ENCODE measurements around the gene TAF5. TPM values are rescaled to one million over a fixed set of nuclear protein-coding genes. Genes with fewer than 3 reads are reported as not detected.
"Not testable (repeated sequence)": the region's sequence is repeated elsewhere in the genome, so short reads cannot be mapped to it uniquely, and the experiment has no call there.

Gene TAF5
- total RNA-seq, 4 donors from 2014 or later = 3.9 to 9.4 (median 7.0) TPM

DNA sequence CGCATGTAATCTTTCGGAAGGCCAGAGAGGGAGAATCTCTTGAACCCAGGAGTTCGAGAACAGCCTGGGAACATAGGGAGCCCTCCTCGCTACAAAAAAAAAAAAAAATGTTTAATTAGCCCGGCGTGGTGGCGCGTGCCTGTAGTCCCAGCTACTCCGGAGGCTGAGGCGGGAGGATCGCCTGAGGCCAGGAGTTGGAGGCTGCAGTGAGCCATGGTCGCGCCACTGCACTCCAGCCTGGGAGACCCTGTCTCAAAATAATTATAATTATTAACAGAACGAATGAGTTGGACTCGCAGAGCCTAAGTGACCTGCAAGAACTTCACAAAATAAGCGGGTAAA, 17.6 kb upstream of the TAF5 start:
- no peaks in the 10 kb centered on the region for H3K9me3 ChIP-seq
- WGBS, 2 donors = 52 to 56% methylated on average over 16 of the region's 16 CpGs
- peak overlapping the region; percentile 64 to 76 (median 70) for H3K4me3 ChIP-seq
- H3K27ac ChIP-seq = peak overlapping the region in 3 of 4 donors; percentile 79 to 89 (median 86)
- H3K4me1 ChIP-seq = peaks cover 0 to 20% (median 0%) of the 10 kb centered on the region in 4 donors
- H3K27me3 ChIP-seq = no peaks in the 10 kb centered on the region
- peaks cover 0 to 35% (median 10%) of the 10 kb centered on the region in 3 donors for H3K36me3 ChIP-seq
- no peak for DNase-seq (ENCODE audit: low spot score in 2 of 2)
- TF ChIP-seq EP300 (IDR thresholded peaks at IDR 0.05) (no peak), POLR2A (IDR thresholded peaks at IDR 0.05) (no peak)
- TF ChIP-seq, protein P1, sequence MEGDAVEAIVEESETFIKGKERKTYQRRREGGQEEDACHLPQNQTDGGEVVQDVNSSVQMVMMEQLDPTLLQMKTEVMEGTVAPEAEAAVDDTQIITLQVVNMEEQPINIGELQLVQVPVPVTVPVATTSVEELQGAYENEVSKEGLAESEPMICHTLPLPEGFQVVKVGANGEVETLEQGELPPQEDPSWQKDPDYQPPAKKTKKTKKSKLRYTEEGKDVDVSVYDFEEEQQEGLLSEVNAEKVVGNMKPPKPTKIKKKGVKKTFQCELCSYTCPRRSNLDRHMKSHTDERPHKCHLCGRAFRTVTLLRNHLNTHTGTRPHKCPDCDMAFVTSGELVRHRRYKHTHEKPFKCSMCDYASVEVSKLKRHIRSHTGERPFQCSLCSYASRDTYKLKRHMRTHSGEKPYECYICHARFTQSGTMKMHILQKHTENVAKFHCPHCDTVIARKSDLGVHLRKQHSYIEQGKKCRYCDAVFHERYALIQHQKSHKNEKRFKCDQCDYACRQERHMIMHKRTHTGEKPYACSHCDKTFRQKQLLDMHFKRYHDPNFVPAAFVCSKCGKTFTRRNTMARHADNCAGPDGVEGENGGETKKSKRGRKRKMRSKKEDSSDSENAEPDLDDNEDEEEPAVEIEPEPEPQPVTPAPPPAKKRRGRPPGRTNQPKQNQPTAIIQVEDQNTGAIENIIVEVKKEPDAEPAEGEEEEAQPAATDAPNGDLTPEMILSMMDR (IDR thresholded peaks at IDR 0.05) = no peak

DNA sequence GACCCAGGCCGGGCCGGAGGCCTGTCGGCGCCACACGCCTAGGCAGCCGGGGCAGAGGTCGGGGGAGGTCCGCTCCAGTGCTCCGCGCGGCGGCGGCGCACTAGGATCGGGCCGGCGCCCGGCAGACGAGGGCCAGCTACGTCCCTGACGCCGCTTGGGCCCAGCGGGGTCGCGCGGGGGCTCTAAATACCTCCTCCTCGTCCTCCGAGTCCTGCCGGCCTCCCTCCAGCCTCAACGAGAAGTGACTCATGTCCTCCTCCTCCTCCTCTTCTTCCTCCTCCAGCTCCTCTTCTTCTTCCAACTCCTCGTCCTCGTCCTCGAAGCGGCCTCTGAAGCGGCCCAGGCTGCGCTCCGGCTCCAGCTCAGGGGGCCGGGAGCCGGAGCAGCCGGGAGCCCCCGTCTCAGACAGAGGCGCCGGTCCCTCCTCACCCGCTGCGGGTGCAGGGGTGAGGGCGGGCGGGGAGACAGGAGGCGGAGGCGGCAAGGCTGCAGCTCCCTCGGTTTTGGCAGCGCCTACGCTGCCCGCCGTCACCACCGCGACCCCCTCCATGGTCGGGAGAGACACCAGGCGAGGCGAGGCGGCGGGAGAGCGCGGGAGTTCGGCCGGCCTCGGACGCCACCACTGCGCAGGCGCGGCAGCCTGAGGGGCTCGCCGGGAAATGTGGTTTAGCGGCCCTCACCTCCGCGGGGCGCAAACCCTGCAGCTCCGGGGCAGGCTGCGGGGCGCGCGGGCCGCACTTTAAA, 17.1 kb upstream of the TAF5 start, which contains the start of gene PCGF6:
TSS of gene PCGF6 (minus strand) at position 624 of the 744 bp plus-strand sequence. CDS start at position 550, 74 bp downstream.
- Histone ChIP-seq H3K27me3 (no peaks in the 10 kb centered on the region), H3K9me3 (no peaks in the 10 kb centered on the region), H3K4me1 (peaks cover 0 to 20% (median 0%) of the 10 kb centered on the region in 4 donors), H3K4me3 (peak within 1 kb of the TSS; percentile 64 to 76 (median 70)), H3K36me3 (peaks cover 0 to 30% (median 6%) of the 10 kb centered on the region in 3 donors), H3K27ac (peak within 1 kb of the TSS; percentile 9 to 89 (median 82))
- peak; percentile 42 to 44 for DNase-seq (ENCODE audit: low spot score in 2 of 2)
- TF ChIP-seq, protein P1 (IDR thresholded peaks at IDR 0.05) = no peak
- TF ChIP-seq EP300 (IDR thresholded peaks at IDR 0.05) = peak in 1 of 2 donors; percentile 30
- 0% methylated on average over 39 to 66 of the region's 82 CpGs for WGBS, 2 donors

DNA sequence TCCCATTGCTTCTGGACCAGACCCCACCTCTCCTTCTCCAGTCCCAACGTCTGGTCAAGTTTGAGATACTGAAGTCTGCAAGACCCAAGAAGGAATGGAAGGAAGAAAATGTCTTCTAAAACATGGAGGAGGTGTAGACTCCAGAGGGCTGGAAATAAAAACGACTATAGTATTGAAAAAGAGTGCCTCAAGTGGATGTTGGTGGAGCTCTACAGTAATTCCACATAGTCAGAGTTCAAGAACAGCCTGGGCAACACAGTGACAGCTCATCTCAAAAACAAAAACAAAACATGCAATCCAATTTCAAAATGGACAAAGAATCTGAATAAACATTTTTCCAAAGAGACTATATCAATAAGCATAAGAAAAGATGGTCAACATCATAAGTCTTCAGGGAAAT, 14.5 kb upstream of the TAF5 start:
- no peak overlapping the region for H3K4me3 ChIP-seq
- H3K36me3 ChIP-seq = peaks cover 0 to 4% (median 0%) of the 10 kb centered on the region in 3 donors
- no peaks in the 10 kb centered on the region for H3K27me3 ChIP-seq
- no peak for DNase-seq (ENCODE audit: low spot score in 2 of 2)
- TF ChIP-seq EP300 (IDR thresholded peaks at IDR 0.05) (no peak), POLR2A (IDR thresholded peaks at IDR 0.05) (no peak)
- TF ChIP-seq, protein P1 (IDR thresholded peaks at IDR 0.05) = no peak
- H3K9me3 ChIP-seq = no peaks in the 10 kb centered on the region
- peaks cover 0 to 20% (median 0%) of the 10 kb centered on the region in 4 donors for H3K4me1 ChIP-seq
- 48 to 49% methylated on average over 2 of the region's 2 CpGs for WGBS, 2 donors
- H3K27ac ChIP-seq = no peak overlapping the region

DNA sequence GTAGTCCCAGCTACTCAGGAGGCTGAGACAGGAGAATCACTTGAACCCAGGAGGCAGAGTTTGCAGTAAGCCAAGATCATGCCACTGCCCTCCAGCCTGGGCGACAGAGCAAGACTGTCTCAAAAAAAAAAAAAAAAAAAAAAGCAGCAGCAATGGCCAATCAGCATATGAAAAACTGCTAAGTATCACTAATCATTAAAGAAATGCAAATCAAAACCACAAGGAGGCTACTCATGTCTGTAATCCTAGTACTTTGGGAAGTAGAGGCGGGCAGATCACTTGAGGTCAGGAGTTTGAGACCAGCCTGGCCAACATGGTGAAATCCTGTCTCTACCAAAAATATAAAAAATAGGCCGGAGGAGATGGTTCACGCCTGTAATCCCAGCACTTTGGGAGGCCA, 13.2 kb upstream of the TAF5 start:
- not testable (repeated sequence) for DNase-seq (ENCODE audit: low spot score in 2 of 2); H3K36me3 ChIP-seq; H3K27me3 ChIP-seq; H3K27ac ChIP-seq; H3K4me3 ChIP-seq; H3K9me3 ChIP-seq
- 89 to 92% methylated on average over 4 of the region's 4 CpGs for WGBS, 2 donors
- H3K4me1 ChIP-seq = peaks cover 0 to 14% (median 0%) of the 10 kb centered on the region in 4 donors

DNA sequence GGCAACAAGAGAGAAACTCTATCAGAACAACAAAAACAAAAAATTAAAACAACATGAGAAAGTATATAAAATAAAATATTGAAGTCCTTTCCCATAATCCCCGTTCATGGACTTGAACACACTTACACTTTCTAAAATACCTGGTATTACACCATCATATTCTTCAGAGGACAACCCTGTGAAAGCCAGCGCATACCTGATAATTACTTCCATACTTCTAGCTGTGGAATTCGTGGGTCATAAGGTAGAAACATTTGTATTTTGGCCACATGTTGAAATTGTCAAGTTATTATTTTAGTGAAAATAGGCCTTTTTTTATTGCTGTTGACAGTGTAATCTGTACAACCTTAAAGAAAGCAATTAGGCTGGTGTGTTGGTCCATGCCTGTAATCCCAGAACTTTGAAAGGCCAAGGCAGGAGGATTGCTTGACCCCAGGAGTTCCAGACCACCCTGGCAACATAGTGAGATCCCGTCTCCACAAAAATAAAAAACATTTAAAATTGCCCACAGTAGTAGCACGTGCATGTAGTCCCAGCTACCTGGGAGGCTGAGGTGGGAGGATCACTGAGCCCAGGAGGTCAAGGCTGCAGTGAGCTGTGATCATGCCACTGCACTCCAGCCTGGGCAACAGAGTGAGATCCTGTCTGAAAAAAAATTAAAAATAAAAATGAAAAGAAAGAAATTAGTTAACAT, 11.7 kb upstream of the TAF5 start:
- 66 to 68% methylated on average over 5 of the region's 5 CpGs for WGBS, 2 donors

DNA sequence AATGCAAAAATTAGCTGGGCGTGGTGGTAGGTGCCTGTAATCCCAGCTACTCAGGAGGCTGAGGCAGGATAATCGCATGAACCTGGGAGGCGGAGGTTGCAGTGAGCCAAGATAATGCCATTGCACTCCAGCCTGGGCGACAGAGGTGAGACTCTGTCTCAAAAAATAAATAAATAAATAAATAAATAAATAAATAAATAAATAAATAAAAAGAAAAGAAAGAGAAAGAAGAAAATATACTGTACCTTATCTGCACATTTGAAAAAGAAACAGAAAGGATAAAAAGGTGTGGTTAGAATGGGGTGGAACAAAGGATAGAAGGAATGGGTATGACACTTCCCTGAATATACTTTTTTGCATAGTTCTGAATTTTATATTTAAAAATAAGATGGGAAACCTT, 8.3 kb upstream of the TAF5 start:
- not testable (repeated sequence) for H3K36me3 ChIP-seq; H3K4me1 ChIP-seq; H3K9me3 ChIP-seq; H3K27me3 ChIP-seq; H3K4me3 ChIP-seq; DNase-seq (ENCODE audit: low spot score in 2 of 2); H3K27ac ChIP-seq
- WGBS, 2 donors = 94 to 97% methylated on average over 4 of the region's 4 CpGs

More for the DNA sequence above, 11.7 kb upstream of the TAF5 start:
- Histone ChIP-seq H3K9me3 (no peaks in the 10 kb centered on the region), H3K36me3 (no peaks in the 10 kb centered on the region), H3K4me1 (peaks cover 0 to 6% (median 0%) of the 10 kb centered on the region in 4 donors), H3K4me3 (no peak overlapping the region), H3K27ac (no peak overlapping the region), H3K27me3 (no peaks in the 10 kb centered on the region)
- TF ChIP-seq POLR2A (IDR thresholded peaks at IDR 0.05) (no peak), EP300 (IDR thresholded peaks at IDR 0.05) (no peak)
- TF ChIP-seq, protein P1 (IDR thresholded peaks at IDR 0.05) = no peak
- no peak for DNase-seq (ENCODE audit: low spot score in 2 of 2)

DNA sequence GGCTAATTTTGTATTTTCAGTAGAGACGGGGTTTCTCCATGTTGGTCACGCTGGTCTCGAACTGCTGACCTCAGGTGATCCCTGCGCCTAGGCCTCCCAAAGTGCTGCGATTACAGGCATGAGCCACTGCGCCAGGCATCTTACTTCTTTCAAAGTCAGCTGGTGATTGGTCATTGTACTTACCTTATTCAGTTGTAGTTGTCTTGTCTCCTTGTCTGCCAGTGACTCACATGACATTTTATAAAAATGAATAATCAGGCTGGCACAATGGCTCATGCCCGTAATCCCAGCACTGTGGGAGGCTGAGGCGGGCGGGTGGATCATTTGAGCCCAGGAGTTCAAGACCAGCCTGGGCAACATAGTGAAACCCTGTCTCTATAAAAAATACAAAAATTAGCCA, 7.0 kb upstream of the TAF5 start:
- not testable (repeated sequence) for H3K27me3 ChIP-seq; H3K36me3 ChIP-seq; H3K9me3 ChIP-seq; H3K4me1 ChIP-seq; DNase-seq (ENCODE audit: low spot score in 2 of 2); H3K4me3 ChIP-seq; H3K27ac ChIP-seq
- WGBS, 2 donors = 84 to 88% methylated on average over 9 of the region's 9 CpGs

All from tibial nerve (tissue), 4 donors.